Adipose tissue (tissue), 3 donors: ENCODE measurements around the gene CLN3. TPM values are rescaled to one million over a fixed set of nuclear protein-coding genes. Genes with fewer than 3 reads are reported as not detected.
"Not testable (repeated sequence)": the region's sequence is repeated elsewhere in the genome, so short reads cannot be mapped to it uniquely, and the experiment has no call there.

Source experiments
- H3K27ac ChIP-seq: one replicate; pipeline ENCODE4 v1.5.1; 2013; ENCODE audit warnings: low read depth, low read length
- WGBS, 3 donors: extraction: QIAGEN DNeasy Blood & Tissue Kit; methylation state at CpG; one replicate each; pipeline ENCODE4 v1.1.7; 2013; 5-methylcytosine and 5-hydroxymethylcytosine counted together
- polyA plus RNA-seq, 3 donors: library from polyadenylated mRNA; stranded (reverse); fragments of 200-250 nt; gene quantifications; one replicate each; pipeline ENCODE4 v1.2.3, GENCODE V29; 2013
- donor health status: healthy with polysubstance abuse.
- donor health status: Bipolar disorder and iron deficiency.
- donor health status: healthy.

CLN3 gene
- 10 to 100 TPM in 2 of 3 donors, 1 to 10 TPM in 1; 8.2 to 28.2 (median 16.0) TPM for polyA plus RNA-seq

GRCh38 chr16:28491970-28492474, at the start of gene CLN3:
Gene CLN3, minus strand, starts transcription at chr16:28492074. Its CDS starts 315 bp downstream, at chr16:28491759.
- peak within 1 kb of the TSS; percentile 74 for H3K27ac ChIP-seq
- 0 to 1% (median 1%) methylated on average over 21 of the region's 21 CpGs for whole genome bisulfite sequencing, 3 donors

GRCh38 chr16:28540346-28540745, 48.5 kb upstream of the CLN3 start:
- H3K27ac ChIP-seq: no peak overlapping the region
- WGBS, 3 donors: 79 to 85% (median 83%) methylated on average over 3 of the region's 3 CpGs

GRCh38 chr16:28538733-28539596, 47.1 kb upstream of the CLN3 start, which contains the start of gene NUPR1:
Gene NUPR1, minus strand, starts transcription at chr16:28538974. Its CDS starts 67 bp downstream, at chr16:28538907.
- 19 to 35% (median 29%) methylated on average over 21 to 22 of the region's 22 CpGs for WGBS, 3 donors
- H3K27ac ChIP-seq: peak within 1 kb of the TSS; percentile 9

GRCh38 chr16:28537964-28538732, 46.3 kb upstream of the CLN3 start:
- WGBS, 3 donors: 35 to 72% (median 66%) methylated on average over 13 of the region's 13 CpGs
- no peak overlapping the region for H3K27ac ChIP-seq

GRCh38 chr16:28537076-28537475, 45.2 kb upstream of the CLN3 start:
- WGBS, 3 donors: 48 to 82% (median 71%) methylated on average over 6 of the region's 6 CpGs
- no peak overlapping the region for H3K27ac ChIP-seq

- peak overlapping the region; percentile 15 for H3K27ac ChIP-seq
- 28 to 35% (median 31%) methylated on average over 5 of the region's 5 CpGs for WGBS, 3 donors
Observed at GRCh38 chr16:28534542-28535373, 42.9 kb upstream of the CLN3 start.

GRCh38 chr16:28532940-28533647, 41.2 kb upstream of the CLN3 start:
- H3K27ac ChIP-seq: peak overlapping the region; percentile 19
- 50 to 87% (median 75%) methylated on average over 5 of the region's 5 CpGs for WGBS, 3 donors

- WGBS, 3 donors: 38 to 65% (median 57%) methylated on average over 9 of the region's 9 CpGs
Observed at GRCh38 chr16:28531777-28532744, 40.2 kb upstream of the CLN3 start.

GRCh38 chr16:28529124-28529523, 37.2 kb upstream of the CLN3 start:
- H3K27ac ChIP-seq: no peak overlapping the region

More at GRCh38 chr16:28531777-28532744, 40.2 kb upstream of the CLN3 start:
- no peak overlapping the region for H3K27ac ChIP-seq

GRCh38 chr16:28528463-28528867, 36.6 kb upstream of the CLN3 start:
- 27 to 88% (median 78%) methylated on average over 5 of the region's 5 CpGs for WGBS, 3 donors
- H3K27ac ChIP-seq: no peak overlapping the region

GRCh38 chr16:28527985-28528384, 36.1 kb upstream of the CLN3 start:
- 44 to 86% (median 79%) methylated on average over 5 of the region's 5 CpGs for WGBS, 3 donors
- H3K27ac ChIP-seq: no peak overlapping the region

- 89 to 92% (median 90%) methylated on average over 7 of the region's 7 CpGs for WGBS, 3 donors
- H3K27ac ChIP-seq: not testable (repeated sequence)
Observed at GRCh38 chr16:28527100-28527785, 35.4 kb upstream of the CLN3 start.

GRCh38 chr16:28526201-28527099, 34.6 kb upstream of the CLN3 start:
- WGBS, 3 donors: 58 to 91% (median 88%) methylated on average over 11 of the region's 11 CpGs
- H3K27ac ChIP-seq: no peak overlapping the region

GRCh38 chr16:28524681-28525171, 32.9 kb upstream of the CLN3 start:
- no peak overlapping the region for H3K27ac ChIP-seq

GRCh38 chr16:28522792-28523191, 30.9 kb upstream of the CLN3 start:
- H3K27ac ChIP-seq: no peak overlapping the region
- 81 to 86% (median 84%) methylated on average over 11 of the region's 11 CpGs for WGBS, 3 donors

More at GRCh38 chr16:28524681-28525171, 32.9 kb upstream of the CLN3 start:
- WGBS, 3 donors: 66 to 75% (median 74%) methylated on average over 6 of the region's 6 CpGs
